K562 (cell line): ENCODE data around the gene ZNF276. TPM values are rescaled to one million over a fixed set of nuclear protein-coding genes. Genes with fewer than 3 reads are reported as not detected.

Experiments
- BHLHE40 ChIP-seq: IDR thresholded peaks from 2 replicates; pipeline ENCODE4 v1.6.1; 2011; ENCODE audit warnings: low read length, improper control_type of control experiment
- BRF1 ChIP-seq: IDR thresholded peaks from 3 replicates; pipeline ENCODE4 v1.6.1; 2011; ENCODE audit warnings: borderline replicate concordance, mild to moderate bottlenecking; ENCODE audit not compliant: insufficient read length; ENCODE audit errors: extremely low read depth
- CBFB ChIP-seq: sonication (generic); formaldehyde crosslinking; IDR thresholded peaks from 2 replicates; pipeline ENCODE4 v1.4.0; 2020; ENCODE audit warnings: mild to moderate bottlenecking, missing genetic modification reagents
- CSDE1 ChIP-seq, 2 experiments: fragments of 450-650 bp; IDR thresholded peaks; 2 replicates each; pipeline ENCODE4 v1.6.1; 2016; ENCODE audit warnings: mild to moderate bottlenecking in 1 of 2
- FOSL1 ChIP-seq: fragments of 200-800 bp; sonication (Bioruptor generic); conservative IDR thresholded peaks from 2 replicates; pipeline ENCODE4 v1.6.1; 2016; ENCODE audit warnings: missing genetic modification characterization, missing compliant biosample characterization
- HNRNPUL1 ChIP-seq: fragments of 200-400 bp; formaldehyde crosslinking; IDR thresholded peaks from 2 replicates; pipeline ENCODE4 v1.6.1; 2017; ENCODE audit warnings: low read length
- NBN ChIP-seq: fragments of 450-650 bp; IDR thresholded peaks from 2 replicates; pipeline ENCODE4 v1.6.1; 2016; ENCODE audit warnings: low read depth, mild to moderate bottlenecking
- NCOA2 ChIP-seq, 2 experiments: fragments of 450-650 bp; IDR thresholded peaks; 2 replicates each; pipeline ENCODE4 v1.6.1; 2018; ENCODE audit warnings: mild to moderate bottlenecking in 2 of 2, moderate library complexity in 1 of 2; ENCODE audit not compliant: partially characterized antibody in 2 of 2
- NFRKB ChIP-seq: fragments of 450-650 bp; IDR thresholded peaks from 2 replicates; pipeline ENCODE4 v1.6.1; 2016; ENCODE audit warnings: low read depth
- NR1H2 ChIP-seq: sonication (generic); formaldehyde crosslinking; IDR thresholded peaks from 2 replicates; pipeline ENCODE4 v1.4.0; 2020; ENCODE audit warnings: mild to moderate bottlenecking, missing genetic modification reagents
- SAFB ChIP-seq: fragments of 200-400 bp; formaldehyde crosslinking; IDR thresholded peaks from 2 replicates; pipeline ENCODE4 v1.6.1; 2017; ENCODE audit warnings: low read depth, low read length, borderline replicate concordance
- SMAD4 ChIP-seq: fragments of 250-450 bp; sonication (Bioruptor Pico); conservative IDR thresholded peaks from 2 replicates; pipeline ENCODE4 v1.8.0; 2021; ENCODE audit warnings: inconsistent platforms, mild to moderate bottlenecking, moderate library complexity
- SNIP1 ChIP-seq: fragments of 450-650 bp; IDR thresholded peaks from 2 replicates; pipeline ENCODE4 v1.7.1; 2017; ENCODE audit warnings: low read depth, mild to moderate bottlenecking
- ZFX ChIP-seq: sonication (generic); formaldehyde crosslinking; IDR thresholded peaks from 2 replicates; pipeline ENCODE4 v1.8.0; 2022; ENCODE audit warnings: mild to moderate bottlenecking, missing genetic modification reagents, moderate library complexity
- ZNF121 ChIP-seq: sonication (generic); formaldehyde crosslinking; conservative IDR thresholded peaks from 2 replicates; pipeline ENCODE4 v1.8.0; 2022; ENCODE audit warnings: missing genetic modification reagents
- ZNF511 ChIP-seq: sonication (generic); formaldehyde crosslinking; IDR thresholded peaks from 2 replicates; pipeline ENCODE4 v1.8.0; 2022; ENCODE audit warnings: mild to moderate bottlenecking, missing genetic modification reagents
- polyA plus RNA-seq, 8 experiments: library from polyadenylated mRNA; depleted of rRNA in 4 of 8; stranded (reverse) in 5 of 8; unstranded in 3 of 8; fragments of >200 nt; fragmentation: Nextera tagmentation in 2 of 8; fragmentation: Illumina TruSeq in 1 of 8; extraction: Ambion mirVana in 2 of 8; extraction: Trizol in 1 of 8; gene quantifications; 2 replicates each; pipeline versions ENCODE4 v1.2.1 to v1.2.3, GENCODE V29; 2011 to 2014; ENCODE audit warnings: inconsistent platforms in 1 of 8, missing spikeins in 1 of 8
- total RNA-seq, 7 experiments: library from RNA; depleted of rRNA in 6 of 7; stranded (reverse); fragments of >200 nt in 6 of 7; fragmentation: Illumina TruSeq in 2 of 7; extraction: Trizol in 2 of 7; gene quantifications; 2 replicates each; pipeline versions ENCODE4 v1.2.1 to v1.2.3, GENCODE V29; 2011 to 2021; ENCODE audit warnings: low replicate concordance in 1 of 7
- TF ChIP-seq, protein P1 (sequence below): fragments of 250-450 bp; sonication (Bioruptor Pico); IDR thresholded peaks from 2 replicates; pipeline ENCODE4 v1.5.0; 2020; ENCODE audit warnings: mild to moderate bottlenecking
- TF ChIP-seq, protein P2 (sequence below): fragments of 450-650 bp; formaldehyde crosslinking; IDR thresholded peaks from 2 replicates; pipeline ENCODE4 v1.4.0; 2020; ENCODE audit warnings: mild to moderate bottlenecking, moderate library complexity
- TF ChIP-seq, protein P3 (sequence below): fragments of 150-350 bp; conservative IDR thresholded peaks from 2 replicates; pipeline ENCODE4 v1.6.1; 2014; ENCODE audit warnings: low read length

The ZNF276 gene
- total and polyA plus RNA-seq, 9 of the 15 experiments (the other 6 are each of a cell fraction or from before 2014, with no cell fraction given) = 0.49 to 43.9 (median 15.8) TPM

DNA sequence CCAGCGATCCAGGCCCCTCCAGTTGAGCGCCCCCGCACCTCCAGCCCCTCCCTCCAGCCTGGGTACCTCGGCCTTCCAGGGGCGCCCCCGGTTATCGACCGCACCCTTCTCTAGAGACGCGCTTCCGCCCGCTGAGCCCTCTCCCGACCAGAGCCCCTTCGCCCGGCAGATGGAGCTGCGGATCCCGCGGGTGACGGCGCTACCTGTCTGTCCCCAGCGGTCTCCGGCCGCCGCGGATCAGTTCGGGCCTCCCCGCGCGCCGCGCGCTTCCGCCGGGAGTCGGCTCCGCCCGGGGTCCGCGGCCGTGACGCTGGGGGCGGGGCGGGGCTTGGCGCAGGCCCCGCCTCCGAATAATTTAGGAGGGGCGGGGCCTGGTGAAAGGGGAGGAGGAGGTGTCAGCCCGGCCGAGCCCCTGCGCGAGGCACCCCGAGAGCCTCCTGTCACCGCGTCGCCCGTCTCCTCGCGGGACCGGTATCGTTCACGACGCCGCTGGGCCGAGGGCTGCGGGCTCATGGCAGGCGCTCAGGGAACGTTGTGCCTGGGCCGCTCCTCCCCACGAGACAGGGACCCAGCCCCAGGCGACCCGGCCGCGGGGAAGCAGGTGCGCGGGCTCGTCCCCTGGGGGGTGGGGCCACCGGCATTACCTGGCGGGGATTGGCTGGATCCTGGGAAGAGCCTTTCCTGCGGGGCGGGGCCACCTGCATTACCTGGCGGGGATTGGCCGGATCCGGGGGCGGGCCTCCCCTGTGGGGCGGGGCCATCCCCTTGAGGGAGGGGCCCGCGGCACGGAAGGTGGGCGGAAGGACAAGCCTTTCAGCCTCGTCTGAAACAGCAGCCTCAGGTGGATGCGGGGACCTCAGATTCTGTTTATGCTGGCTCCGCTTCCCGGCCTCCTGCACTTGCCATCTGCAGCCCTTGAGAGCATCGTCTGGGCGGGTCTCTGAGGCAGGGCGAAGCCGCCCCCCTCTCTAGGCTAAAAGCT is 19.6 kb upstream of the ZNF276 start, which contains the start of gene SPATA2L (continued):
- TF ChIP-seq NBN = no peak; the same call in 1 of the 2 replicates
- TF ChIP-seq NCOA2 (IDR thresholded peaks at IDR 0.05; ENCODE audit: partially characterized antibody in 2 of 2) = no peak
- TF ChIP-seq, protein P1, sequence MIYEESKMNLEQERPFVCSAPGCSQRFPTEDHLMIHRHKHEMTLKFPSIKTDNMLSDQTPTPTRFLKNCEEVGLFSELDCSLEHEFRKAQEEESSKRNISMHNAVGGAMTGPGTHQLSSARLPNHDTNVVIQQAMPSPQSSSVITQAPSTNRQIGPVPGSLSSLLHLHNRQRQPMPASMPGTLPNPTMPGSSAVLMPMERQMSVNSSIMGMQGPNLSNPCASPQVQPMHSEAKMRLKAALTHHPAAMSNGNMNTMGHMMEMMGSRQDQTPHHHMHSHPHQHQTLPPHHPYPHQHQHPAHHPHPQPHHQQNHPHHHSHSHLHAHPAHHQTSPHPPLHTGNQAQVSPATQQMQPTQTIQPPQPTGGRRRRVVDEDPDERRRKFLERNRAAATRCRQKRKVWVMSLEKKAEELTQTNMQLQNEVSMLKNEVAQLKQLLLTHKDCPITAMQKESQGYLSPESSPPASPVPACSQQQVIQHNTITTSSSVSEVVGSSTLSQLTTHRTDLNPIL = no peak
- TF ChIP-seq BRF1 = no peak
- TF ChIP-seq, protein P2, sequence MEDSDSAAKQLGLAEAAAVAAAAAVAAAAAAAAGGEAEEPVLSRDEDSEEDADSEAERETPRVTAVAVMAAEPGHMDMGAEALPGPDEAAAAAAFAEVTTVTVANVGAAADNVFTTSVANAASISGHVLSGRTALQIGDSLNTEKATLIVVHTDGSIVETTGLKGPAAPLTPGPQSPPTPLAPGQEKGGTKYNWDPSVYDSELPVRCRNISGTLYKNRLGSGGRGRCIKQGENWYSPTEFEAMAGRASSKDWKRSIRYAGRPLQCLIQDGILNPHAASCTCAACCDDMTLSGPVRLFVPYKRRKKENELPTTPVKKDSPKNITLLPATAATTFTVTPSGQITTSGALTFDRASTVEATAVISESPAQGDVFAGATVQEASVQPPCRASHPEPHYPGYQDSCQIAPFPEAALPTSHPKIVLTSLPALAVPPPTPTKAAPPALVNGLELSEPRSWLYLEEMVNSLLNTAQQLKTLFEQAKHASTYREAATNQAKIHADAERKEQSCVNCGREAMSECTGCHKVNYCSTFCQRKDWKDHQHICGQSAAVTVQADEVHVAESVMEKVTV (CRISPR knock-in tag) = no peak
- TF ChIP-seq CSDE1 (IDR thresholded peaks at IDR 0.05) = no peak
- no peak; the same call in 1 of the 2 replicates for TF ChIP-seq ZNF511 (CRISPR knock-in tag)
- TF ChIP-seq SMAD4 (CRISPR knock-in tag) = 0 out of 2 replicates have a peak, but pooled peaks have one; percentile 31
- no peak for TF ChIP-seq SAFB
- TF ChIP-seq NR1H2 (CRISPR knock-in tag) = no peak
- TF ChIP-seq, protein P3, sequence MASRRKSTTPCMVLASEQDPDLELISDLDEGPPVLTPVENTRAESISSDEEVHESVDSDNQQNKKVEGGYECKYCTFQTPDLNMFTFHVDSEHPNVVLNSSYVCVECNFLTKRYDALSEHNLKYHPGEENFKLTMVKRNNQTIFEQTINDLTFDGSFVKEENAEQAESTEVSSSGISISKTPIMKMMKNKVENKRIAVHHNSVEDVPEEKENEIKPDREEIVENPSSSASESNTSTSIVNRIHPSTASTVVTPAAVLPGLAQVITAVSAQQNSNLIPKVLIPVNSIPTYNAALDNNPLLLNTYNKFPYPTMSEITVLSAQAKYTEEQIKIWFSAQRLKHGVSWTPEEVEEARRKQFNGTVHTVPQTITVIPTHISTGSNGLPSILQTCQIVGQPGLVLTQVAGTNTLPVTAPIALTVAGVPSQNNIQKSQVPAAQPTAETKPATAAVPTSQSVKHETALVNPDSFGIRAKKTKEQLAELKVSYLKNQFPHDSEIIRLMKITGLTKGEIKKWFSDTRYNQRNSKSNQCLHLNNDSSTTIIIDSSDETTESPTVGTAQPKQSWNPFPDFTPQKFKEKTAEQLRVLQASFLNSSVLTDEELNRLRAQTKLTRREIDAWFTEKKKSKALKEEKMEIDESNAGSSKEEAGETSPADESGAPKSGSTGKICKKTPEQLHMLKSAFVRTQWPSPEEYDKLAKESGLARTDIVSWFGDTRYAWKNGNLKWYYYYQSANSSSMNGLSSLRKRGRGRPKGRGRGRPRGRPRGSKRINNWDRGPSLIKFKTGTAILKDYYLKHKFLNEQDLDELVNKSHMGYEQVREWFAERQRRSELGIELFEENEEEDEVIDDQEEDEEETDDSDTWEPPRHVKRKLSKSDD = no peak
- peak; percentile 53 for TF ChIP-seq ZFX (CRISPR knock-in tag)
- TF ChIP-seq SNIP1 = no peak
- no peak for TF ChIP-seq HNRNPUL1
- no peak for TF ChIP-seq FOSL1 (tag)
- TF ChIP-seq BHLHE40 = no peak
- no peak for TF ChIP-seq NFRKB
- no peak for TF ChIP-seq CBFB (CRISPR knock-in tag)
- TF ChIP-seq ZNF121 = no peak
